ENCODE results near the gene TGFA. TPM values are rescaled to one million over a fixed set of nuclear protein-coding genes. Genes with fewer than 3 reads are reported as not detected.

TGFA gene
- total RNA-seq, 5 donors from 2014 or later (not counting 1 experiment from before 2014, with no cell fraction given) = 1.2 to 8.3 (median 4.5) TPM

DNA sequence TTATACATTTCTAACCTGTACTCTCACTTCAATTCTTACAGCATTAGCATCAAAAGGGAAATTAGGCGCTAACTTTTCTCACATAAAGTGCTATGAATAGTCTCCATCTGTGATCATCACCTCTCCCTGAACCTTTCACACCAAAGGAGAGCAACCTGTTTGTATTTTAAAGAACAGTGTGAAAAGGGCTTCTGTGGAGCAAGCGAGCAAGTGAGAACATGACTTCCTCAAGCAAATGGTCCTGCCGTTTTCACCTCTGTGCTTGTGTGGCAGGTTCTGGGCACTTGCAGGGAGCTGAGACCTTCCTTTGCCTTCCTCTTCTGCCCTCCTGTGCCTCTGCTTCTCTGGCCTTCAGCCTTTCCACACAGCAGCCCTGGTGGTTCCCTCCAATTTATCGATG lies 51.9 kb downstream of the TGFA start:
- ATAC-seq (replicated peaks in 1 of 4) (no peak), DNase-seq (no peak)
- no peaks in the 10 kb centered on the region for H3K9me3 ChIP-seq
- Mint-ChIP-seq H3K4me3 (no peak overlapping the region), H3K4me1 (peaks cover 0 to 6% (median 2%) of the 10 kb centered on the region in 3 donors), H3K9me3 (no peaks in the 10 kb centered on the region), H3K36me3 (peaks cover 5% of the 10 kb centered on the region), H3K27ac (no peak overlapping the region), H3K27me3 (peaks cover 0 to 5% of the 10 kb centered on the region in 2 donors)
- H3K27ac ChIP-seq (ENCODE audit: low read length) = no peak overlapping the region
- H3K4me1 ChIP-seq (ENCODE audit: control insufficient read depth in 1 of 2, extremely low read depth in 1 of 2, insufficient read depth in 2 of 2, low read length in 2 of 2) = no peaks in the 10 kb centered on the region
- CTCF ChIA-PET = no interaction called here
- 60% methylated on average over 2 of the region's 4 CpGs for WGBS (ENCODE audit: insufficient coverage)
- POLR2A ChIA-PET = no interaction called here
- H3K4me3 ChIP-seq (ENCODE audit: control insufficient read depth in 1 of 2, extremely low read depth in 1 of 2, low read length in 1 of 2) = no peak overlapping the region
- H3K27me3 ChIP-seq (replicated peaks in 1 of 2; ENCODE audit: control insufficient read depth in 2 of 2, extremely low read depth in 1 of 2, insufficient read depth in 2 of 2, low read length in 1 of 2) = no peaks in the 10 kb centered on the region
- no peaks in the 10 kb centered on the region for H3K36me3 ChIP-seq (ENCODE audit: control insufficient read depth in 2 of 2, extremely low read depth in 1 of 2, insufficient read depth in 1 of 2, low read length in 1 of 2)

DNA sequence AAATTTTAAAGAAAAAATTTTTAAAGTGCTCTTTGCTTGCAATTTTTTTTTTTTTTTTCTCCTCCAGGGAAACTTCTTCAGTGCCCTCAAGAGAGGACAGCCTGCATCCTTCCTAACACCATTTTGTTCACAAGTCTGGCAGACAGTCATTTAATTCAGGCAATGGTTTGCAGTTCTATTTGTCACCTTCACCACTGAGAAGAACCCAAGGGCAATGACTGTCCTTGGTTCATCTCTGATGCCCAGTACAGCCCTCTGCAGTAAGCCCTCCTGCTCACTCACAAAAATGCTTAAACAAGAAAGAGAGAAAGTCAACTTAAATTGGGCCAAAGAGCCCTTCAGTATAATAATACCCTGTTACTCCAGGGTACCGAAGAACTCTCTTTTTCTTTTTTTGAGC lies 52.4 kb downstream of the TGFA start:
- WGBS (ENCODE audit: insufficient coverage) = no CpG with 5 or more reads among the region's 1 CpG
- Mint-ChIP-seq H3K4me3 (no peak overlapping the region), H3K4me1 (peaks cover 0 to 6% (median 2%) of the 10 kb centered on the region in 3 donors), H3K27ac (no peak overlapping the region), H3K27me3 (peaks cover 0 to 6% of the 10 kb centered on the region in 2 donors), H3K9me3 (no peaks in the 10 kb centered on the region), H3K36me3 (peaks cover 5% of the 10 kb centered on the region)
- no peak overlapping the region for H3K4me3 ChIP-seq (ENCODE audit: control insufficient read depth in 1 of 2, extremely low read depth in 1 of 2, low read length in 1 of 2)
- H3K4me1 ChIP-seq (ENCODE audit: control insufficient read depth in 1 of 2, extremely low read depth in 1 of 2, insufficient read depth in 2 of 2, low read length in 2 of 2) = no peaks in the 10 kb centered on the region
- no peak for ATAC-seq (replicated peaks in 1 of 4)
- ChIA-PET POLR2A (interaction anchor here (0.6 to 0.7 kb wide), 2 partner anchors 27 to 397 kb away, joined by 5 to 6 read pairs; no protein-coding TSS in a partner anchor), CTCF (interaction anchor here (0.6 to 0.7 kb wide), 2 partner anchors 24 to 82 kb away, joined by 4 to 5 read pairs; no protein-coding TSS in a partner anchor)
- H3K9me3 ChIP-seq = no peaks in the 10 kb centered on the region
- no peaks in the 10 kb centered on the region for H3K36me3 ChIP-seq (ENCODE audit: control insufficient read depth in 2 of 2, extremely low read depth in 1 of 2, insufficient read depth in 1 of 2, low read length in 1 of 2)
- H3K27ac ChIP-seq (ENCODE audit: low read length) = no peak overlapping the region
- DNase-seq = no peak
- H3K27me3 ChIP-seq (replicated peaks in 1 of 2; ENCODE audit: control insufficient read depth in 2 of 2, extremely low read depth in 1 of 2, insufficient read depth in 2 of 2, low read length in 1 of 2) = no peaks in the 10 kb centered on the region

DNA sequence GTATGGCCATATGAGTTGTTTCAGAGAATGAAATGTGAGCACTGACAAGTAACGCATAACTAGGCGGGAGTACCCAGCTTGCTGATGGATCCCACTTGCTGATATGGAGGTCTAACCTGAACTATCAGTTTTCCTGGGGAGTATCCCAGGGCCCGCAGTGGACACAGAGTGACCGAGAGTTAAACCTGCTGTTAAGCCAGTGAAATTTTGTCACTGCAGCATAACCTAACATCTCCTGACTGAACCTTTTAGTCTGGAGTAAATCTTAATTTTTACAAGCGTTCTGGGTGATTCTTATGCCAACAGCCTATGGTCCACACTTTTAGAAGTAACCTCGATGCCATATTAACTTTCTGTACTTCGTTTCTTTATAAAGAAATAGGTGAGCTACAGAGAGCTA lies 54.4 kb downstream of the TGFA start:
- H3K9me3 ChIP-seq = no peaks in the 10 kb centered on the region
- peaks cover 0 to 6% of the 10 kb centered on the region in 2 donors for H3K27me3 Mint-ChIP-seq
- ChIA-PET POLR2A (no interaction called here), CTCF (no interaction called here)
- H3K9me3 Mint-ChIP-seq = no peaks in the 10 kb centered on the region
- H3K27ac ChIP-seq (ENCODE audit: low read length) = no peak overlapping the region
- H3K36me3 Mint-ChIP-seq = peaks cover 5% of the 10 kb centered on the region
- H3K4me3 Mint-ChIP-seq = no peak overlapping the region
- H3K4me3 ChIP-seq (ENCODE audit: control insufficient read depth in 1 of 2, extremely low read depth in 1 of 2, low read length in 1 of 2) = no peak overlapping the region
- peaks cover 0 to 3% of the 10 kb centered on the region in 2 experiments for H3K27me3 ChIP-seq (replicated peaks in 1 of 2; ENCODE audit: control insufficient read depth in 2 of 2, extremely low read depth in 1 of 2, insufficient read depth in 2 of 2, low read length in 1 of 2)
- H3K36me3 ChIP-seq (ENCODE audit: control insufficient read depth in 2 of 2, extremely low read depth in 1 of 2, insufficient read depth in 1 of 2, low read length in 1 of 2) = no peaks in the 10 kb centered on the region
- WGBS (ENCODE audit: insufficient coverage) = 100% methylated on average over 2 of the region's 7 CpGs
- ATAC-seq (replicated peaks in 1 of 4) (no peak), DNase-seq (no peak)
- no peaks in the 10 kb centered on the region for H3K4me1 ChIP-seq (ENCODE audit: control insufficient read depth in 1 of 2, extremely low read depth in 1 of 2, insufficient read depth in 2 of 2, low read length in 2 of 2)
- peaks cover 0 to 6% (median 2%) of the 10 kb centered on the region in 3 donors for H3K4me1 Mint-ChIP-seq
- no peak overlapping the region for H3K27ac Mint-ChIP-seq

DNA sequence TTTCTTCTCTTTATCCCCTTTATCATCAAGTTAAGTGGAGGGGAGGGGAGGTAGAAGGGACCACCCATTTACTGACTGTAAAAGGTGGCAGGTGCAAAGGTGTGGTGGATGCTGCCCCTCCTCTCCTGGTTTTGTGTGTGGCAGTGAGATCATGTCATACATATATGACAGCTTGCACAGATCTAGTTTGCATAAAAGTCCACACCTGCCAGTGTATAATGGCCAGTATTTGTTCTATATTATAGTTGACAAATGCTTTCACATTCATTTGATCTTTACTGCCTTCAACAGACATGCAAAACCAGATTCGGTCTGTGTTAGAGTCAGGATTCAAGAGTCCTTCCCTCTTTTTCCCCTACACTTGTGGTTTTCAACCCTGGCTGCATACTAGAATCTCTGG lies 55.1 kb downstream of the TGFA start:
- Histone ChIP-seq H3K36me3 (ENCODE audit: control insufficient read depth in 2 of 2, extremely low read depth in 1 of 2, insufficient read depth in 1 of 2, low read length in 1 of 2) (no peaks in the 10 kb centered on the region), H3K27ac (ENCODE audit: low read length) (no peak overlapping the region), H3K9me3 (no peaks in the 10 kb centered on the region), H3K27me3 (replicated peaks in 1 of 2; ENCODE audit: control insufficient read depth in 2 of 2, extremely low read depth in 1 of 2, insufficient read depth in 2 of 2, low read length in 1 of 2) (peaks cover 0 to 3% of the 10 kb centered on the region in 2 experiments), H3K4me1 (ENCODE audit: control insufficient read depth in 1 of 2, extremely low read depth in 1 of 2, insufficient read depth in 2 of 2, low read length in 2 of 2) (no peaks in the 10 kb centered on the region), H3K4me3 (ENCODE audit: control insufficient read depth in 1 of 2, extremely low read depth in 1 of 2, low read length in 1 of 2) (no peak overlapping the region)
- no CpG with 5 or more reads among the region's 1 CpG for WGBS (ENCODE audit: insufficient coverage)
- ChIA-PET POLR2A (no interaction called here), CTCF (no interaction called here)
- no peak for ATAC-seq (replicated peaks in 1 of 4)
- Mint-ChIP-seq H3K36me3 (peaks cover 5% of the 10 kb centered on the region), H3K4me3 (no peak overlapping the region), H3K27ac (no peak overlapping the region), H3K9me3 (no peaks in the 10 kb centered on the region), H3K4me1 (peaks cover 0 to 6% (median 2%) of the 10 kb centered on the region in 3 donors), H3K27me3 (peaks cover 0 to 6% of the 10 kb centered on the region in 2 donors)
- DNase-seq = no peak

DNA sequence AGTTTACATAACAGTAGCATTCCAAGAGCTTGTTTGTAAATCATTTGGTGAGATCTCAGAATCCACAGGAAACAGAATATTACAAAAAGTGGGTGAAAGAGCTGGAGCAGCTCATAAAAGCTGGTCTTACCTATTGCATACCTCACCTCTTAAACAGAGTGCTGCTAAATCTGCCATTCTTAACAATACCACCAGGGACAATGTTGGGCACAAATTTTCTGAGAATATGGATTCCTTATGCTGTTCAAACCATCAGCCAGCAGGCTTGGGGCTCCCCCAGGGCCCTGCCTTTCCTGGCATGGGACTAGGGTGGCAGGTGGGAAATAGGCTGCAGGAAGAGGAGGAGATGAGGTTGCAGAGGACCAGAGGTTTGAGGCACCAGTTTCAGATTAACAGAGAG lies 55.6 kb downstream of the TGFA start:
- CTCF ChIA-PET = no interaction called here
- Mint-ChIP-seq H3K27ac (no peak overlapping the region), H3K4me3 (no peak overlapping the region), H3K4me1 (peaks cover 0 to 6% (median 2%) of the 10 kb centered on the region in 3 donors), H3K36me3 (peaks cover 5% of the 10 kb centered on the region), H3K27me3 (peaks cover 0 to 6% of the 10 kb centered on the region in 2 donors), H3K9me3 (no peaks in the 10 kb centered on the region)
- Histone ChIP-seq H3K9me3 (no peaks in the 10 kb centered on the region), H3K27ac (ENCODE audit: low read length) (no peak overlapping the region), H3K4me1 (ENCODE audit: control insufficient read depth in 1 of 2, extremely low read depth in 1 of 2, insufficient read depth in 2 of 2, low read length in 2 of 2) (no peaks in the 10 kb centered on the region), H3K36me3 (ENCODE audit: control insufficient read depth in 2 of 2, extremely low read depth in 1 of 2, insufficient read depth in 1 of 2, low read length in 1 of 2) (no peaks in the 10 kb centered on the region), H3K4me3 (ENCODE audit: control insufficient read depth in 1 of 2, extremely low read depth in 1 of 2, low read length in 1 of 2) (no peak overlapping the region), H3K27me3 (replicated peaks in 1 of 2; ENCODE audit: control insufficient read depth in 2 of 2, extremely low read depth in 1 of 2, insufficient read depth in 2 of 2, low read length in 1 of 2) (peaks cover 0 to 3% of the 10 kb centered on the region in 2 experiments)
- POLR2A ChIA-PET = no interaction called here
- ATAC-seq (replicated peaks in 1 of 4) (peak in 1 of 4 experiments; percentile 54), DNase-seq (peak in 1 of 35 experiments; percentile 19)

DNA sequence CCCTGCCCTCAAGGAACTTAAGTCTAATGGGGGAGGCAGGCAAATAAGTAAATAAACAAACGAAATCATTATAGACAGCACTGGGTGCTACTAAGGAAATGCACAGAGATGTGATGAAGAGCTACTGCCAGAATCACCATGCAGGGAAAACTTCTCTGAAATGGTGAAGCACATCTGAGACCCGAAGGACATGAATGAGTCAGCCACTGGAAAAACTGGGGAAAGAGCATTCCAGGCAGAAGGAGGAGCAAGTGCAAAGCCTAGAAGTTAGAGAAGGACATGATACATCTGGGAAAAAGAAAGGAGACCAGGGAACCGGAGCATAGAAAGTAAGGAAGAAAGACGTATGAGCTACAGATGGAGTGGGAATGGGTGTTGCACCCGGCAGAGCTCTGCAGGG lies 56.8 kb downstream of the TGFA start:
- Histone ChIP-seq H3K27me3 (replicated peaks in 1 of 2; ENCODE audit: control insufficient read depth in 2 of 2, extremely low read depth in 1 of 2, insufficient read depth in 2 of 2, low read length in 1 of 2) (peaks cover 0 to 3% of the 10 kb centered on the region in 2 experiments), H3K36me3 (ENCODE audit: control insufficient read depth in 2 of 2, extremely low read depth in 1 of 2, insufficient read depth in 1 of 2, low read length in 1 of 2) (no peaks in the 10 kb centered on the region), H3K9me3 (no peaks in the 10 kb centered on the region), H3K4me3 (ENCODE audit: control insufficient read depth in 1 of 2, extremely low read depth in 1 of 2, low read length in 1 of 2) (no peak overlapping the region), H3K27ac (ENCODE audit: low read length) (no peak overlapping the region), H3K4me1 (ENCODE audit: control insufficient read depth in 1 of 2, extremely low read depth in 1 of 2, insufficient read depth in 2 of 2, low read length in 2 of 2) (no peaks in the 10 kb centered on the region)
- ATAC-seq (replicated peaks in 1 of 4) (no peak), DNase-seq (no peak)
- H3K36me3 Mint-ChIP-seq = no peaks in the 10 kb centered on the region
- peaks cover 0 to 11% (median 2%) of the 10 kb centered on the region in 3 donors for H3K4me1 Mint-ChIP-seq
- H3K27ac Mint-ChIP-seq = no peak overlapping the region
- H3K9me3 Mint-ChIP-seq = no peaks in the 10 kb centered on the region
- H3K4me3 Mint-ChIP-seq = no peak overlapping the region
- peaks cover 0 to 6% of the 10 kb centered on the region in 2 donors for H3K27me3 Mint-ChIP-seq
- ChIA-PET POLR2A (no interaction called here), CTCF (no interaction called here)
- WGBS (ENCODE audit: insufficient coverage) = 86% methylated on average over 4 of the region's 5 CpGs

All from T-cell (primary cell).